ENCODE data around the gene EPHB4.

Gene EPHB4

GRCh38 chr7:100867776-100868485 is 40.6 kb upstream of the EPHB4 start:
- Mint-ChIP-seq H3K4me1 (peaks cover 22% of the 10 kb centered on the region), H3K36me3 (ENCODE audit: low read depth) (peaks cover 19% of the 10 kb centered on the region), H3K27me3 (ENCODE audit: low read depth) (peaks cover 11% of the 10 kb centered on the region), H3K9me3 (no peaks in the 10 kb centered on the region), H3K27ac (peak overlapping the region; percentile 97 to 98 (median 98)), H3K4me3 (peak overlapping the region; percentile 90 to 98 (median 95))
- no peak for TF ChIP-seq CTCF (IDR thresholded peaks at IDR 0.05; ENCODE audit: unreplicated experiment in 3 of 3)

- no peak for TF ChIP-seq CTCF (IDR thresholded peaks at IDR 0.05; ENCODE audit: unreplicated experiment in 3 of 3)
- peak within 1 kb of the TSS; percentile 98 to 99 (median 98) for H3K27ac Mint-ChIP-seq
- H3K9me3 Mint-ChIP-seq = no peaks in the 10 kb centered on the region
- H3K4me1 Mint-ChIP-seq = peaks cover 22% of the 10 kb centered on the region
- H3K27me3 Mint-ChIP-seq (ENCODE audit: low read depth) = peaks cover 11% of the 10 kb centered on the region
- H3K36me3 Mint-ChIP-seq (ENCODE audit: low read depth) = peaks cover 20% of the 10 kb centered on the region
- peak within 1 kb of the TSS; percentile 95 to 100 (median 98) for H3K4me3 Mint-ChIP-seq
Measured at GRCh38 chr7:100867040-100867775, 39.9 kb upstream of the EPHB4 start, which contains the start of gene TRIP6. TSS of gene TRIP6 (plus strand) at chr7:100867387. CDS start at chr7:100867498, 111 bp downstream.

- H3K27ac Mint-ChIP-seq = peak overlapping the region; percentile 98 to 99 (median 98)
- no peaks in the 10 kb centered on the region for H3K9me3 Mint-ChIP-seq
- peak overlapping the region; percentile 95 to 100 (median 98) for H3K4me3 Mint-ChIP-seq
- peaks cover 22% of the 10 kb centered on the region for H3K4me1 Mint-ChIP-seq
- H3K36me3 Mint-ChIP-seq (ENCODE audit: low read depth) = peaks cover 17% of the 10 kb centered on the region
- no peak for TF ChIP-seq CTCF (IDR thresholded peaks at IDR 0.05; ENCODE audit: unreplicated experiment in 3 of 3)
- H3K27me3 Mint-ChIP-seq (ENCODE audit: low read depth) = peaks cover 11% of the 10 kb centered on the region
Measured at GRCh38 chr7:100866729-100867039, 39.4 kb upstream of the EPHB4 start.

- Mint-ChIP-seq H3K27ac (peak overlapping the region in 1 of 3 experiments; percentile 98), H3K4me1 (peaks cover 22% of the 10 kb centered on the region), H3K9me3 (no peaks in the 10 kb centered on the region), H3K36me3 (ENCODE audit: low read depth) (peaks cover 14% of the 10 kb centered on the region), H3K27me3 (ENCODE audit: low read depth) (peaks cover 11% of the 10 kb centered on the region), H3K4me3 (peak overlapping the region; percentile 95 to 100 (median 98))
- TF ChIP-seq CTCF (IDR thresholded peaks at IDR 0.05; ENCODE audit: unreplicated experiment in 3 of 3) = no peak
Measured at GRCh38 chr7:100865938-100866728, 38.8 kb upstream of the EPHB4 start.

GRCh38 chr7:100865372-100865911 is 38.1 kb upstream of the EPHB4 start:
- peak overlapping the region; percentile 68 to 72 (median 69) for H3K27ac Mint-ChIP-seq
- H3K4me3 Mint-ChIP-seq = peak overlapping the region; percentile 62 to 78 (median 64)
- peaks cover 22% of the 10 kb centered on the region for H3K4me1 Mint-ChIP-seq
- no peak for TF ChIP-seq CTCF (IDR thresholded peaks at IDR 0.05; ENCODE audit: unreplicated experiment in 3 of 3)
- no peaks in the 10 kb centered on the region for H3K9me3 Mint-ChIP-seq
- peaks cover 14% of the 10 kb centered on the region for H3K36me3 Mint-ChIP-seq (ENCODE audit: low read depth)
- peaks cover 15% of the 10 kb centered on the region for H3K27me3 Mint-ChIP-seq (ENCODE audit: low read depth)
